ENCODE measurements around the gene ZNF48. TPM values are rescaled to one million over a fixed set of nuclear protein-coding genes. Genes with fewer than 3 reads are reported as not detected.

The ZNF48 gene
- polyA plus RNA-seq, 1 donor (not counting 4 experiments of a cell fraction or from before 2014, with no cell fraction given) = 4.3 TPM

GRCh38 chr16:30355954-30356308, 39.3 kb upstream of the ZNF48 start:
- H3K9me1 ChIP-seq (ENCODE audit: control insufficient read depth, extremely low read depth, insufficient read depth, low read length) = no peaks in the 10 kb centered on the region
- TF ChIP-seq CTCF (optimal IDR thresholded peaks at IDR 0.05 in 1 of 3, IDR thresholded peaks at IDR 0.05 in 1 of 3, conservative IDR thresholded peaks at IDR 0.05 in 1 of 3; ENCODE audit: extremely low read depth in 1 of 3, insufficient read depth in 2 of 3, low read length in 3 of 3) = no peak
- no peak for TF ChIP-seq EZH2 (IDR thresholded peaks at IDR 0.05; ENCODE audit: low read length)
- H4K20me1 ChIP-seq (ENCODE audit: control insufficient read depth, extremely low read depth, insufficient read depth, low read length) = no peaks in the 10 kb centered on the region
- peak overlapping the region; percentile 95 for H3K9ac ChIP-seq (ENCODE audit: control insufficient read depth, extremely low read depth, insufficient read depth, low read length)
- no peak for FAIRE-seq
- dilution Hi-C loops (cut with MboI; ENCODE audit: extremely low pct_ligation_motif_present, low sequenced_read_pairs) = no loop called here
- peak overlapping the region; percentile 96 for H3K27ac ChIP-seq (ENCODE audit: control insufficient read depth, insufficient read depth, low read length)
- peak overlapping the region; percentile 93 for H3K4me2 ChIP-seq (ENCODE audit: control insufficient read depth, extremely low read depth, insufficient read depth, low read depth, low read length)
- peaks cover 41% of the 10 kb centered on the region for H3K79me2 ChIP-seq (ENCODE audit: control insufficient read depth, insufficient read depth, low read length)
- H3K9me3 ChIP-seq (ENCODE audit: control insufficient read depth, low read depth, low read length) = no peaks in the 10 kb centered on the region
- H3K36me3 ChIP-seq (ENCODE audit: control insufficient read depth in 2 of 2, extremely low read depth in 1 of 2, insufficient read depth in 2 of 2, low read length in 2 of 2) = peaks cover 35 to 41% of the 10 kb centered on the region in 2 experiments
- H2AFZ ChIP-seq (ENCODE audit: control insufficient read depth, low read length) = no peak overlapping the region
- no peak for DNase-seq (ENCODE audit: low read depth, low spot score)
- peaks cover 16% of the 10 kb centered on the region for H3K4me1 ChIP-seq (ENCODE audit: control insufficient read depth, extremely low read depth, insufficient read depth, low read length)
- H3K4me3 ChIP-seq (ENCODE audit: control insufficient read depth in 2 of 3, extremely low read depth in 1 of 3, insufficient read depth in 2 of 3, low read depth in 1 of 3, low read length in 3 of 3) = peak overlapping the region; percentile 95 to 100 (median 99)
- H3K27me3 ChIP-seq (ENCODE audit: control insufficient read depth, extremely low read depth, insufficient read depth, low read length) = no peaks in the 10 kb centered on the region

GRCh38 chr16:30356401-30357084, 38.7 kb upstream of the ZNF48 start:
- FAIRE-seq = no peak
- peaks cover 33 to 36% of the 10 kb centered on the region in 2 experiments for H3K36me3 ChIP-seq (ENCODE audit: control insufficient read depth in 2 of 2, extremely low read depth in 1 of 2, insufficient read depth in 2 of 2, low read length in 2 of 2)
- H3K79me2 ChIP-seq (ENCODE audit: control insufficient read depth, insufficient read depth, low read length) = peaks cover 41% of the 10 kb centered on the region

More at GRCh38 chr16:30356401-30357084, 38.7 kb upstream of the ZNF48 start:
- H3K27ac ChIP-seq (ENCODE audit: control insufficient read depth, insufficient read depth, low read length) = no peak overlapping the region
- TF ChIP-seq CTCF (optimal IDR thresholded peaks at IDR 0.05 in 1 of 3, IDR thresholded peaks at IDR 0.05 in 1 of 3, conservative IDR thresholded peaks at IDR 0.05 in 1 of 3; ENCODE audit: extremely low read depth in 1 of 3, insufficient read depth in 2 of 3, low read length in 3 of 3) (no peak), EZH2 (IDR thresholded peaks at IDR 0.05; ENCODE audit: low read length) (no peak)
- no peaks in the 10 kb centered on the region for H3K9me3 ChIP-seq (ENCODE audit: control insufficient read depth, low read depth, low read length)
- no peaks in the 10 kb centered on the region for H3K27me3 ChIP-seq (ENCODE audit: control insufficient read depth, extremely low read depth, insufficient read depth, low read length)
- H2AFZ ChIP-seq (ENCODE audit: control insufficient read depth, low read length) = no peak overlapping the region
- H3K4me2 ChIP-seq (ENCODE audit: control insufficient read depth, extremely low read depth, insufficient read depth, low read depth, low read length) = peak overlapping the region; percentile 93
- dilution Hi-C loops (cut with MboI; ENCODE audit: extremely low pct_ligation_motif_present, low sequenced_read_pairs) = no loop called here
- peaks cover 16% of the 10 kb centered on the region for H3K4me1 ChIP-seq (ENCODE audit: control insufficient read depth, extremely low read depth, insufficient read depth, low read length)
- H4K20me1 ChIP-seq (ENCODE audit: control insufficient read depth, extremely low read depth, insufficient read depth, low read length) = no peaks in the 10 kb centered on the region
- no peaks in the 10 kb centered on the region for H3K9me1 ChIP-seq (ENCODE audit: control insufficient read depth, extremely low read depth, insufficient read depth, low read length)
- H3K4me3 ChIP-seq (ENCODE audit: control insufficient read depth in 2 of 3, extremely low read depth in 1 of 3, insufficient read depth in 2 of 3, low read depth in 1 of 3, low read length in 3 of 3) = no peak overlapping the region
- no peak overlapping the region for H3K9ac ChIP-seq (ENCODE audit: control insufficient read depth, extremely low read depth, insufficient read depth, low read length)
- no peak for DNase-seq (ENCODE audit: low read depth, low spot score)
